MG63 (cell line): ENCODE results near the gene KCNH2. TPM values are rescaled to one million over a fixed set of nuclear protein-coding genes. Genes with fewer than 3 reads are reported as not detected.

ENCODE experiments used
- DNase-seq: peaks from one replicate; pipeline ENCODE4 v3.0.0-alpha.2; 2020
- H3K27me3 ChIP-seq: fragments of 250-450 bp; sonication (Bioruptor Pico); 2 replicates; pipeline ENCODE4 v1.5.1; 2020; ENCODE audit warnings: mild to moderate bottlenecking, moderate library complexity
- H3K36me3 ChIP-seq: fragments of 250-450 bp; sonication (Bioruptor Pico); 2 replicates; pipeline ENCODE4 v1.5.1; 2020; ENCODE audit warnings: mild to moderate bottlenecking, moderate library complexity
- H3K4me3 ChIP-seq: fragments of 250-450 bp; sonication (Bioruptor Pico); 2 replicates; pipeline ENCODE4 v1.5.1; 2020; ENCODE audit warnings: mild to moderate bottlenecking, moderate library complexity
- H3K9me3 ChIP-seq: fragments of 250-450 bp; sonication (Bioruptor Pico); 2 replicates; pipeline ENCODE4 v1.5.1; 2020; ENCODE audit warnings: mild to moderate bottlenecking, moderate library complexity
- total RNA-seq: library from RNA; depleted of rRNA; stranded (reverse); fragments of >200 nt; shearing (Covaris generic); gene quantifications from 2 replicates; pipeline ENCODE4 v1.2.3, GENCODE V29; 2014; ENCODE audit warnings: low replicate concordance

The KCNH2 gene
- total RNA-seq, 1 experiment from 2014 or later, result 0.33 TPM

- Histone ChIP-seq H3K36me3 (no peaks in the 10 kb centered on the region), H3K27me3 (no peaks in the 10 kb centered on the region), H3K9me3 (no peaks in the 10 kb centered on the region), H3K4me3 (no peak overlapping the region)
- DNase-seq, result no peak
Measured at GRCh38 chr7:150941351-150942000, 36.6 kb downstream of the KCNH2 start.

- no peak overlapping the region for H3K4me3 ChIP-seq
- no peaks in the 10 kb centered on the region for H3K9me3 ChIP-seq
- H3K27me3 ChIP-seq, result no peaks in the 10 kb centered on the region
- no peaks in the 10 kb centered on the region for H3K36me3 ChIP-seq
- no peak for DNase-seq
Measured at GRCh38 chr7:150940431-150941102, 37.6 kb downstream of the KCNH2 start.

- no peaks in the 10 kb centered on the region for H3K36me3 ChIP-seq
- no peak for DNase-seq
- H3K9me3 ChIP-seq, result no peaks in the 10 kb centered on the region
- H3K27me3 ChIP-seq, result no peaks in the 10 kb centered on the region
- H3K4me3 ChIP-seq, result no peak overlapping the region
Measured at GRCh38 chr7:150939466-150939865, 38.7 kb downstream of the KCNH2 start.

GRCh38 chr7:150939052-150939451, 39.1 kb downstream of the KCNH2 start:
- Histone ChIP-seq H3K4me3 (no peak overlapping the region), H3K36me3 (no peaks in the 10 kb centered on the region), H3K27me3 (no peaks in the 10 kb centered on the region), H3K9me3 (no peaks in the 10 kb centered on the region)
- DNase-seq, result no peak

GRCh38 chr7:150938566-150938965, 39.6 kb downstream of the KCNH2 start:
- Histone ChIP-seq H3K36me3 (no peaks in the 10 kb centered on the region), H3K4me3 (no peak overlapping the region), H3K9me3 (no peaks in the 10 kb centered on the region), H3K27me3 (no peaks in the 10 kb centered on the region)
- DNase-seq, result no peak

GRCh38 chr7:150937848-150938561, 40.1 kb downstream of the KCNH2 start:
- no peak overlapping the region for H3K4me3 ChIP-seq
- H3K27me3 ChIP-seq, result no peaks in the 10 kb centered on the region
- peak; percentile 58 for DNase-seq
- no peaks in the 10 kb centered on the region for H3K9me3 ChIP-seq
- no peaks in the 10 kb centered on the region for H3K36me3 ChIP-seq

GRCh38 chr7:150936018-150936417, 42.1 kb downstream of the KCNH2 start:
- no peak overlapping the region for H3K4me3 ChIP-seq
- no peak for DNase-seq
- no peaks in the 10 kb centered on the region for H3K36me3 ChIP-seq
- no peaks in the 10 kb centered on the region for H3K9me3 ChIP-seq
- no peaks in the 10 kb centered on the region for H3K27me3 ChIP-seq

- H3K4me3 ChIP-seq, result no peak overlapping the region
- DNase-seq, result no peak
Measured at GRCh38 chr7:150935149-150935548, 43.0 kb downstream of the KCNH2 start.

GRCh38 chr7:150934045-150934766, 43.9 kb downstream of the KCNH2 start:
- Histone ChIP-seq H3K9me3 (no peaks in the 10 kb centered on the region), H3K4me3 (no peak overlapping the region), H3K36me3 (no peaks in the 10 kb centered on the region), H3K27me3 (no peaks in the 10 kb centered on the region)
- no peak for DNase-seq

More at GRCh38 chr7:150935149-150935548, 43.0 kb downstream of the KCNH2 start:
- Histone ChIP-seq H3K9me3 (no peaks in the 10 kb centered on the region), H3K36me3 (no peaks in the 10 kb centered on the region), H3K27me3 (no peaks in the 10 kb centered on the region)

GRCh38 chr7:150931199-150931869, 46.8 kb downstream of the KCNH2 start:
- H3K4me3 ChIP-seq, result no peak overlapping the region
- no peaks in the 10 kb centered on the region for H3K27me3 ChIP-seq
- no peaks in the 10 kb centered on the region for H3K9me3 ChIP-seq
- H3K36me3 ChIP-seq, result no peaks in the 10 kb centered on the region
- DNase-seq, result no peak

GRCh38 chr7:150928541-150928940, 49.6 kb downstream of the KCNH2 start:
- DNase-seq, result no peak
- no peaks in the 10 kb centered on the region for H3K9me3 ChIP-seq
- no peaks in the 10 kb centered on the region for H3K27me3 ChIP-seq
- H3K4me3 ChIP-seq, result no peak overlapping the region
- H3K36me3 ChIP-seq, result no peaks in the 10 kb centered on the region

GRCh38 chr7:150927956-150928344, 50.2 kb downstream of the KCNH2 start:
- H3K27me3 ChIP-seq, result no peaks in the 10 kb centered on the region
- DNase-seq, result no peak
- H3K9me3 ChIP-seq, result no peaks in the 10 kb centered on the region
- no peaks in the 10 kb centered on the region for H3K36me3 ChIP-seq
- no peak overlapping the region for H3K4me3 ChIP-seq

- Histone ChIP-seq H3K4me3 (no peak overlapping the region), H3K36me3 (no peaks in the 10 kb centered on the region), H3K9me3 (no peaks in the 10 kb centered on the region), H3K27me3 (no peaks in the 10 kb centered on the region)
- no peak for DNase-seq
Measured at GRCh38 chr7:150927157-150927955, 50.8 kb downstream of the KCNH2 start.

GRCh38 chr7:150926066-150926465, 52.1 kb downstream of the KCNH2 start:
- no peak for DNase-seq
- H3K9me3 ChIP-seq, result no peaks in the 10 kb centered on the region
- no peaks in the 10 kb centered on the region for H3K36me3 ChIP-seq
- H3K27me3 ChIP-seq, result no peaks in the 10 kb centered on the region
- H3K4me3 ChIP-seq, result no peak overlapping the region

- Histone ChIP-seq H3K9me3 (no peaks in the 10 kb centered on the region), H3K4me3 (no peak overlapping the region), H3K27me3 (no peaks in the 10 kb centered on the region), H3K36me3 (no peaks in the 10 kb centered on the region)
- DNase-seq, result no peak
Measured at GRCh38 chr7:150924369-150924781, 53.7 kb downstream of the KCNH2 start.

GRCh38 chr7:150923802-150924201, 54.3 kb downstream of the KCNH2 start:
- no peaks in the 10 kb centered on the region for H3K36me3 ChIP-seq
- H3K4me3 ChIP-seq, result no peak overlapping the region
- no peaks in the 10 kb centered on the region for H3K27me3 ChIP-seq
- no peak for DNase-seq
- no peaks in the 10 kb centered on the region for H3K9me3 ChIP-seq
